Spleen (tissue), 11 donors: Measurements from ENCODE around the gene PTPRN2. TPM values are rescaled to one million over a fixed set of nuclear protein-coding genes. Genes with fewer than 3 reads are reported as not detected.

Source experiments
- DNase-seq: peaks from one replicate; pipeline ENCODE4 v3.0.0-alpha.2; 2020
- H3K27ac ChIP-seq, 8 donors: fragments of 200-600 bp; sonication (generic) in 7 of 8; 1 replicate in 4 of 8; 2 replicates in 4 of 8; pipeline versions ENCODE4 v1.5.0 to v1.8.0; 2016 to 2021; ENCODE audit warnings: inconsistent platforms in 4 of 8, mild to moderate bottlenecking in 4 of 8, moderate library complexity in 1 of 8
- H3K27me3 ChIP-seq, 7 donors: fragments of 200-600 bp; sonication (generic) in 6 of 7; replicated peaks in 1 of 7; 1 replicate in 4 of 7; 2 replicates in 3 of 7; pipeline versions ENCODE4 v1.5.0 to v1.8.0; 2016 to 2021; ENCODE audit warnings: inconsistent platforms in 3 of 7, mild to moderate bottlenecking in 1 of 7
- H3K36me3 ChIP-seq, 6 donors: fragments of 200-600 bp; sonication (generic) in 5 of 6; 1 replicate in 4 of 6; 2 replicates in 2 of 6; pipeline versions ENCODE4 v1.5.0 to v1.8.0; 2016 to 2021; ENCODE audit warnings: inconsistent platforms in 2 of 6
- H3K4me1 ChIP-seq, 6 donors: fragments of 200-600 bp; sonication (generic) in 5 of 6; 1 replicate in 3 of 6; 2 replicates in 3 of 6; pipeline versions ENCODE4 v1.5.0 to v1.8.0; 2016 to 2021; ENCODE audit warnings: inconsistent platforms in 3 of 6
- H3K4me3 ChIP-seq, 8 donors: fragments of 200-600 bp; sonication (generic) in 7 of 8; 1 replicate in 4 of 8; 2 replicates in 4 of 8; pipeline versions ENCODE4 v1.5.0 to v1.8.0; 2016 to 2021; ENCODE audit warnings: inconsistent platforms in 4 of 8, mild to moderate bottlenecking in 4 of 8, moderate library complexity in 2 of 8
- H3K9me3 ChIP-seq, 8 donors: fragments of 200-600 bp; sonication (generic) in 7 of 8; 1 replicate in 4 of 8; 2 replicates in 4 of 8; pipeline versions ENCODE4 v1.5.0 to v1.8.0; 2016 to 2021; ENCODE audit warnings: inconsistent platforms in 4 of 8
- CTCF ChIP-seq, 11 experiments: fragments of 200-600 bp in 7 of 11; fragments of 450-650 bp in 4 of 11; sonication (generic) in 4 of 11; IDR thresholded peaks in 8 of 11; conservative IDR thresholded peaks in 3 of 11; 1 replicate in 7 of 11; 2 replicates in 4 of 11; pipeline versions ENCODE4 v1.4.0 to v1.8.0; 2016 to 2021; ENCODE audit warnings: antibody characterized with exemption in 11 of 11, inconsistent platforms in 4 of 11, mild to moderate bottlenecking in 1 of 11
- POLR2A ChIP-seq, 3 donors: fragments of 450-650 bp; IDR thresholded peaks; one replicate each; pipeline ENCODE4 v1.5.1; 2017; ENCODE audit warnings: antibody characterized with exemption in 3 of 3, mild to moderate bottlenecking in 1 of 3
- POLR2AphosphoS5 ChIP-seq, 3 donors: sonication (generic); formaldehyde crosslinking; IDR thresholded peaks; one replicate each; pipeline ENCODE4 v1.5.1; 2017; ENCODE audit warnings: antibody characterized with exemption in 3 of 3
- WGBS, 5 donors: extraction: QIAGEN DNeasy Blood & Tissue Kit in 3 of 5; methylation state at CpG; one replicate each; pipeline versions ENCODE4 v1.1.5 to v1.1.7; 2013 to 2018; 5-methylcytosine and 5-hydroxymethylcytosine counted together
- intact Hi-C: fragments of 100-400 bp; cut with DNase I; formaldehyde crosslinking; loops from one replicate; pipeline ENCODE4 v1.15.0; 2023; ENCODE audit warnings: low total_unique reads
- polyA plus RNA-seq, 3 donors: library from polyadenylated mRNA; stranded (reverse); fragments of 200-250 nt; gene quantifications; one replicate each; pipeline ENCODE4 v1.2.1, GENCODE V29; 2013
- total RNA-seq, 7 donors: library from RNA; depleted of rRNA in 3 of 7; stranded (reverse); fragments of >200 nt in 3 of 7; fragmentation: NEBNext Ultra II Directional in 4 of 7; extraction: Animal tissue kit (Norgen Biotek cat#: 25700) in 4 of 7; gene quantifications; one replicate each; pipeline versions ENCODE4 v1.1.0 to v1.2.1, GENCODE V29; 2016 to 2021
- donor health status: healthy with polysubstance abuse.
- donor health status: DM: no; HTN: no; CAD: no; lungs with moderate emphysema.
- donor health status: DM: no; HTN: no; CAD: no.
- donor health status: Bipolar disorder and iron deficiency.
- donor health status: healthy.
- donor health status: DM: no; HTN: no; CAD: no.
- donor health status: DM: yes; HTN: yes; CAD: no.

The PTPRN2 gene
- total and polyA plus RNA-seq, 10 donors = 7.0 to 22.8 (median 16.8) TPM

GRCh38 chr7:158248816-158249215 lies 338.8 kb downstream of the PTPRN2 start:
- WGBS, 5 donors = 42 to 85% (median 51%) methylated on average over 7 to 10 of the region's 10 CpGs
- Histone ChIP-seq H3K4me3 (no peak overlapping the region), H3K36me3 (no peaks in the 10 kb centered on the region), H3K4me1 (no peaks in the 10 kb centered on the region), H3K27me3 (peaks cover 0 to 19% (median 0%) of the 10 kb centered on the region in 7 donors), H3K9me3 (peaks cover 0 to 50% (median 6%) of the 10 kb centered on the region in 8 donors), H3K27ac (no peak overlapping the region)
- TF ChIP-seq CTCF (IDR thresholded peaks at IDR 0.05 in 8 of 11, conservative IDR thresholded peaks at IDR 0.05 in 3 of 11) (no peak), POLR2AphosphoS5 (IDR thresholded peaks at IDR 0.05) (no peak), POLR2A (IDR thresholded peaks at IDR 0.05) (no peak)
- no peak for DNase-seq
- intact Hi-C loops = no loop called here

GRCh38 chr7:158247758-158248487 lies 339.7 kb downstream of the PTPRN2 start:
- Histone ChIP-seq H3K4me1 (no peaks in the 10 kb centered on the region), H3K27ac (no peak overlapping the region), H3K9me3 (peaks cover 0 to 50% (median 6%) of the 10 kb centered on the region in 8 donors), H3K27me3 (peaks cover 0 to 14% (median 0%) of the 10 kb centered on the region in 7 donors), H3K4me3 (no peak overlapping the region), H3K36me3 (no peaks in the 10 kb centered on the region)
- no peak for TF ChIP-seq CTCF (IDR thresholded peaks at IDR 0.05 in 8 of 11, conservative IDR thresholded peaks at IDR 0.05 in 3 of 11)
- TF ChIP-seq POLR2A (IDR thresholded peaks at IDR 0.05) = no peak
- no peak for TF ChIP-seq POLR2AphosphoS5 (IDR thresholded peaks at IDR 0.05)
- 77 to 88% (median 84%) methylated on average over 14 of the region's 14 CpGs for WGBS, 5 donors
- intact Hi-C loops = no loop called here
- peak; percentile 16 for DNase-seq

- H3K4me3 ChIP-seq = no peak overlapping the region
- WGBS, 5 donors = 84 to 90% (median 85%) methylated on average over 24 to 28 of the region's 28 CpGs
- H3K36me3 ChIP-seq = no peaks in the 10 kb centered on the region
- no peaks in the 10 kb centered on the region for H3K4me1 ChIP-seq
- H3K27me3 ChIP-seq = peaks cover 0 to 6% (median 0%) of the 10 kb centered on the region in 7 donors
- no peak overlapping the region for H3K27ac ChIP-seq
- peak; percentile 55 for DNase-seq
- H3K9me3 ChIP-seq = peaks cover 0 to 48% (median 6%) of the 10 kb centered on the region in 8 donors
- intact Hi-C loops = no loop called here
- TF ChIP-seq POLR2A (IDR thresholded peaks at IDR 0.05) = no peak
- no peak for TF ChIP-seq CTCF (IDR thresholded peaks at IDR 0.05 in 8 of 11, conservative IDR thresholded peaks at IDR 0.05 in 3 of 11)
- TF ChIP-seq POLR2AphosphoS5 (IDR thresholded peaks at IDR 0.05) = no peak
These were observed 340.5 kb downstream of the PTPRN2 start for GRCh38 chr7:158246960-158247673.
